ENCODE data around the gene PSMD1. TPM values are rescaled to one million over a fixed set of nuclear protein-coding genes. Genes with fewer than 3 reads are reported as not detected.

PSMD1 gene
- total and polyA plus RNA-seq, 2 of the 8 experiments (the other 6 are each of a cell fraction or from before 2014, with no cell fraction given) = 179 to 272 TPM

DNA sequence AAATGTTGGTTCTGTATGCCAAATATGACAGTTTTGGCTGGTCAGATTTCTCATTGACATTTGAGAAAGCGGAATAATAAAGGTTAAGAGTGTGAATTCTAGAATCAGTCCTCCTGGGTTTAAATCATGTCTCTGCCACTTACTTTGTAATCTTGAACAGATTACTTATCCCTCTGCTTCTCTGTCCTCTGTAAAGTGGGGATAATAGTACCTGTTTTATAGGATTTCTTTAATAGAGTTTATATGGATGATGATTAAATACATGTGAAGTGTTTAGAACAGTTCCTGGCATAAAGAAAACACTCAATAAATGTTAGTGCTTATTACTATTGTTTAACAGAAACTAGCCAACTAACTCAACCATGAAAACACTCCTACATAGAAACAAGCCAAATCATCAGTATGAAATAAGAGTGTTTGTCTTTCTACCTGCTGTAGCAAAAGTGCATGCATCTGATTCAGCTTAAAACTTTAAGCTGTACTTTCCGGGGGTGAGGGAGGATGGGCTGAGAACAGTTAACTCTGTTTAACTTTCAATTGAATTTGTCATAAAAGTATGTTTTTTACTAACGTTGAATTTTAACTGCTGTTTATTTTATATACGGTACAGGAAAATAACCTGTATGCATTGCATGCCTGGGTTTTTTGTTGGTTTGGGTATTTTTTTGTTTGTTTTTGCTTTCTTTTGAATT lies 61.4 kb downstream of the PSMD1 start:
- no peaks in the 10 kb centered on the region for H3K9me3 ChIP-seq (ENCODE audit: insufficient read depth in 2 of 2, low read depth in 1 of 2, low read length in 1 of 2)
- H4K8ac ChIP-seq (ENCODE audit: extremely low read depth, insufficient read depth, low read length) = no peak overlapping the region
- H2AK5ac ChIP-seq (ENCODE audit: low read depth, low read length) = no peak overlapping the region
- no peak overlapping the region for H4K91ac ChIP-seq (replicated peaks; ENCODE audit: insufficient read length, low read length)
- H3K27ac ChIP-seq (ENCODE audit: low read depth, low read length) = no peak overlapping the region
- peaks cover 0 to 4% (median 3%) of the 10 kb centered on the region in 4 experiments; a peak in 5 of 7 replicates for H3K4me1 ChIP-seq (replicated peaks in 1 of 4; ENCODE audit: control insufficient read depth in 3 of 4, insufficient read depth in 4 of 4, low read length in 3 of 4)
- H2BK12ac ChIP-seq (ENCODE audit: low read depth, low read length) = no peak overlapping the region
- no peak overlapping the region for H4K5ac ChIP-seq (ENCODE audit: insufficient read length, low read depth, low read length)
- no peaks in the 10 kb centered on the region for H3K79me1 ChIP-seq (ENCODE audit: low read depth, low read length)
- ChIA-PET CTCF (ENCODE audit: partially characterized antibody) (interaction anchor here (2.8 kb wide), 1 partner anchor 109 kb away, joined by 6 read pairs; no protein-coding TSS in a partner anchor), POLR2A (ENCODE audit: partially characterized antibody) (interaction anchor here (1.1 kb wide), 1 partner anchor 10 kb away, joined by 5 read pairs; no protein-coding TSS in a partner anchor)
- WGBS, 2 experiments (ENCODE audit: extremely low coverage in 1 of 2, insufficient coverage in 1 of 2, insufficient read length in 1 of 2, insufficient replicate concordance in 2 of 2, low coverage in 1 of 2, low lambda C conversion rate in 2 of 2, missing lambda C conversion rate in 1 of 2) = 87% methylated on average over 4 of the region's 4 CpGs; no CpG with 5 or more reads in 1 of the 2 experiments
- H3K36me3 ChIP-seq (ENCODE audit: control insufficient read depth in 2 of 4, insufficient read depth in 4 of 4, low read length in 3 of 4) = peaks cover 0 to 3% (median 0%) of the 10 kb centered on the region in 4 experiments; a peak in 1 of 8 replicates
- H2BK15ac ChIP-seq (ENCODE audit: low read length) = no peak overlapping the region
- H3K23ac ChIP-seq (ENCODE audit: insufficient read length) = no peak overlapping the region
- no peak overlapping the region for H3K4ac ChIP-seq (replicated peaks; ENCODE audit: insufficient read length, low read depth, low read length)
- no peak overlapping the region for H3K9ac ChIP-seq (replicated peaks in 1 of 4; ENCODE audit: extremely low read depth in 1 of 4, low read depth in 3 of 4, low read length in 3 of 4)
- no peak overlapping the region for H2BK20ac ChIP-seq (ENCODE audit: low read length)
- peaks cover 0 to 2% of the 10 kb centered on the region in 2 experiments for H4K20me1 ChIP-seq (replicated peaks in 1 of 2; ENCODE audit: control insufficient read depth in 1 of 2, insufficient read depth in 2 of 2, low read length in 2 of 2)
- H3K23me2 ChIP-seq (ENCODE audit: low read depth, low read length) = no peaks in the 10 kb centered on the region
- no peak overlapping the region for H2BK120ac ChIP-seq (replicated peaks; ENCODE audit: low read depth, low read length)
- no peak overlapping the region for H3K56ac ChIP-seq (replicated peaks; ENCODE audit: insufficient read length, low read depth, low read length)
- H3K4me3 ChIP-seq (ENCODE audit: extremely low read depth in 1 of 4, insufficient read depth in 2 of 4, low read depth in 3 of 4, low read length in 4 of 4) = no peak overlapping the region
- DNase-seq (ENCODE audit: low read depth in 1 of 2, low spot score in 2 of 2) (no peak), FAIRE-seq (no peak)
- H2AFZ ChIP-seq (ENCODE audit: low read length) = no peak overlapping the region
- H3K79me2 ChIP-seq (ENCODE audit: control insufficient read depth in 1 of 2, insufficient read depth in 2 of 2, low read length in 2 of 2) = no peaks in the 10 kb centered on the region
- H3K27me3 ChIP-seq (replicated peaks in 1 of 4; ENCODE audit: control insufficient read depth in 3 of 4, extremely low read depth in 1 of 4, insufficient read depth in 3 of 4, low read length in 3 of 4) = no peaks in the 10 kb centered on the region
- no peak overlapping the region for H2BK5ac ChIP-seq (ENCODE audit: low read depth, low read length)
- no peak overlapping the region for H3K14ac ChIP-seq (ENCODE audit: insufficient read length)
- H3K18ac ChIP-seq (ENCODE audit: extremely low read depth, low read length) = no peak overlapping the region
- no peak overlapping the region for H3K4me2 ChIP-seq (ENCODE audit: insufficient read depth in 1 of 2, low read depth in 2 of 2, low read length in 2 of 2)
- TF ChIP-seq TAF7 (optimal IDR thresholded peaks at IDR 0.05; ENCODE audit: borderline replicate concordance, low read depth, low read length) = no peak
- no peak for TF ChIP-seq EP300 (IDR thresholded peaks at IDR 0.05; ENCODE audit: borderline replicate concordance in 1 of 2, low read depth in 2 of 2, low read length in 2 of 2)
- no peak for TF ChIP-seq RBBP5 (IDR thresholded peaks at IDR 0.05; ENCODE audit: borderline replicate concordance, low read depth, low read length)
- TF ChIP-seq CEBPB (IDR thresholded peaks at IDR 0.05; ENCODE audit: low read depth, low read length) = no peak
- no peak for TF ChIP-seq JUND (IDR thresholded peaks at IDR 0.05; ENCODE audit: low read length)
- no peak for TF ChIP-seq BRCA1 (IDR thresholded peaks at IDR 0.05; ENCODE audit: low read depth, low read length)
- no peak for TF ChIP-seq SP4 (IDR thresholded peaks at IDR 0.05; ENCODE audit: low read length)
- TF ChIP-seq POLR2AphosphoS5 (IDR thresholded peaks at IDR 0.05; ENCODE audit: low read depth, low read length) = no peak
- TF ChIP-seq RFX5 (IDR thresholded peaks at IDR 0.05; ENCODE audit: borderline replicate concordance, low read depth, low read length) = no peak
- no peak for TF ChIP-seq CHD1 (IDR thresholded peaks at IDR 0.05; ENCODE audit: low read depth, low read length)
- no peak for TF ChIP-seq E2F6 (IDR thresholded peaks at IDR 0.05)
- TF ChIP-seq MAFK (IDR thresholded peaks at IDR 0.05; ENCODE audit: low read depth, low read length) = no peak
